Neural cell (in vitro differentiated cells): Measurements from ENCODE around the gene PJA1.

Experiments
- CTCF ChIP-seq: fragments of 450-650 bp; IDR thresholded peaks from 2 replicates; pipeline ENCODE4 v1.5.1; 2014; ENCODE audit warnings: antibody characterized with exemption, mild to moderate bottlenecking, moderate library complexity; ENCODE audit not compliant: poor library complexity, severe bottlenecking
- EP300 ChIP-seq: fragments of 450-650 bp; conservative IDR thresholded peaks from 2 replicates; pipeline ENCODE4 v1.6.1; 2014; ENCODE audit warnings: antibody characterized with exemption, mild to moderate bottlenecking, moderate library complexity; ENCODE audit not compliant: poor library complexity, severe bottlenecking

- TF ChIP-seq CTCF (no peak), EP300 (no peak)
Observed at GRCh38 chrX:69144838-69145680, 20.2 kb downstream of the PJA1 start.
